ENCODE measurements around the gene CCDC85C.

Gene CCDC85C

GRCh38 chr14:99541211-99541610, 62.8 kb downstream of the CCDC85C start:
- Histone ChIP-seq H3K27me3 (peaks cover 9% of the 10 kb centered on the region), H3K4me1 (ENCODE audit: control insufficient read depth in 1 of 2, insufficient read depth in 1 of 2, low read depth in 1 of 2, low read length in 1 of 2) (no peaks in the 10 kb centered on the region), H3K9me3 (no peaks in the 10 kb centered on the region), H3K4me3 (ENCODE audit: low read depth in 1 of 2, low read length in 1 of 2) (no peak overlapping the region), H3K27ac (no peak overlapping the region), H3K36me3 (no peaks in the 10 kb centered on the region)
- TF ChIP-seq CTCF (IDR thresholded peaks at IDR 0.05), result no peak

DNA sequence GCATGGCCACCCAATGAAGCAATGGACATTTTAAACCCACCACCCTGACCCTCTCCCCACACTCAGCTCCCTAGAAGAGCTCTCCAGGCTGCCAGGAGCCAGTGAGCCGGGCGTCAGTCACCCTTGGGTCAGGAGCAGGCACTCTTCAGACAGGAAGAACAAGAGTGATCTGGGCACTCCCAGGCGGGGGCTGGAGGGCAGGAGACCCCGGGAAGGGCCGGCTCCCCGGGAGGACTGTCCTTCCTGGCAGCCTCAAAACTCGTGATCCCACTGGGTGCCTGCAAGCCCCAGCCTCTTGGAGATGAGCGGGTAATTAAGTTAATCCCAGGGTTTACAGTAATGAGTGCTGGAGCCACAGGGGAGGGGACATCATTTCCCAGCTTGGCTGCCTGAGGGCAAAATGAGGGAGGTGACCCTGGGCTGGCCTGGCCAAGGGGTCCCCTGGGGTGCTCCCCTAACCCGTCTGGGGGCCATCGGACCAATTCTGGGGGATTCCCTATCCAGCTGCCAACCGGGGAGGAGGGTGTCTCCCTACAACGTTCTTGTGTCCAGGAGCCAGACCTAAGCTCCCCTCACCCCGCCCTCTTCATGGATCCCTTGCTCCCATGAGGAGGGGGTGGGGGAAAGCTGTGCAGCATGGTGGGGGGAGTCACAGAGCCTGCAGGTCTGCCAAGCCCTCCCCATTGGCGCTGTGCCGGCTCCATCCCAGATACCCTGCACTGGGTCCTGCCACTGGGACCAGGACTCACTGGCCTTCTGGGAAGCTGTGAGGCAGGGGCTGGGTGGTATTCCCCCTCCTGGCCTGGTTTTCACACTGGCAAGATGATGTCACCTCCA, 63.6 kb downstream of the CCDC85C start:
- Histone ChIP-seq H3K4me3 (ENCODE audit: low read depth in 1 of 2, low read length in 1 of 2) (no peak overlapping the region), H3K27me3 (peaks cover 9% of the 10 kb centered on the region)
- no peak for TF ChIP-seq CTCF (IDR thresholded peaks at IDR 0.05)

GRCh38 chr14:99539491-99539890, 64.5 kb downstream of the CCDC85C start:
- H3K36me3 ChIP-seq, result no peaks in the 10 kb centered on the region
- no peak overlapping the region for H3K4me3 ChIP-seq (ENCODE audit: low read depth in 1 of 2, low read length in 1 of 2)
- no peak for TF ChIP-seq CTCF (IDR thresholded peaks at IDR 0.05)
- no peak overlapping the region for H3K27ac ChIP-seq
- no peaks in the 10 kb centered on the region for H3K9me3 ChIP-seq
- no peaks in the 10 kb centered on the region for H3K4me1 ChIP-seq (ENCODE audit: control insufficient read depth in 1 of 2, insufficient read depth in 1 of 2, low read depth in 1 of 2, low read length in 1 of 2)
- H3K27me3 ChIP-seq, result peaks cover 9% of the 10 kb centered on the region

More for the DNA sequence above, 63.6 kb downstream of the CCDC85C start:
- no peak overlapping the region for H3K27ac ChIP-seq
- H3K9me3 ChIP-seq, result no peaks in the 10 kb centered on the region
- H3K4me1 ChIP-seq (ENCODE audit: control insufficient read depth in 1 of 2, insufficient read depth in 1 of 2, low read depth in 1 of 2, low read length in 1 of 2), result no peaks in the 10 kb centered on the region
- no peaks in the 10 kb centered on the region for H3K36me3 ChIP-seq

DNA sequence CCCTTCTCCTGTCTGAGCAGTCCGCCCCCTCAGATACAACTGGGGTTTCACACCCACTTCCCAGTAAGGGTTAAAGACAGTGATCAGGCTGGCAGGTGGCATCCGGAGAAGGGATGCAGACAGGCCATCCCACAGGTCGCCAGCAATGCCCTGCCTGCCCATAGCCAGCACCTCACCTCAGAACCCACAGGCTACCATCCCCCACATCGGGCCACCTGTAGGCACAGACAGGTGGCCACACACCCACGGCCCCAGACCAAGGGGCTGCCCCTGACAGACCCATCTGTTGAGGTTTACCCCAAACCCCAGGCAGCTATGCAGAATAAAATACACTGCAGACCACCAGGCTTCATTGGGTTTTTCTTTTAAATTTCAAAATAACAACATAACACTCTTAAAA, 65.3 kb downstream of the CCDC85C start:
- H3K27ac ChIP-seq, result no peak overlapping the region
- TF ChIP-seq CTCF (IDR thresholded peaks at IDR 0.05), result no peak
- no peaks in the 10 kb centered on the region for H3K9me3 ChIP-seq
- no peaks in the 10 kb centered on the region for H3K4me1 ChIP-seq (ENCODE audit: control insufficient read depth in 1 of 2, insufficient read depth in 1 of 2, low read depth in 1 of 2, low read length in 1 of 2)
- H3K36me3 ChIP-seq, result no peaks in the 10 kb centered on the region
- peaks cover 9% of the 10 kb centered on the region for H3K27me3 ChIP-seq
- H3K4me3 ChIP-seq (ENCODE audit: low read depth in 1 of 2, low read length in 1 of 2), result no peak overlapping the region

GRCh38 chr14:99538275-99538674, 65.7 kb downstream of the CCDC85C start:
- Histone ChIP-seq H3K9me3 (no peaks in the 10 kb centered on the region), H3K27me3 (peaks cover 9% of the 10 kb centered on the region), H3K36me3 (no peaks in the 10 kb centered on the region), H3K4me1 (ENCODE audit: control insufficient read depth in 1 of 2, insufficient read depth in 1 of 2, low read depth in 1 of 2, low read length in 1 of 2) (no peaks in the 10 kb centered on the region), H3K4me3 (ENCODE audit: low read depth in 1 of 2, low read length in 1 of 2) (no peak overlapping the region), H3K27ac (no peak overlapping the region)
- no peak for TF ChIP-seq CTCF (IDR thresholded peaks at IDR 0.05)

All from neutrophil (primary cell).